BE2C (cell line): ENCODE data around the gene FFAR3.

Experiments
- DNase-seq: peaks from one replicate; pipeline ENCODE4 v3.0.0-alpha.2; 2020
- H3K27me3 ChIP-seq: fragments of 250-450 bp; sonication (Bioruptor Pico); 2 replicates; pipeline ENCODE4 v1.5.1; 2020; ENCODE audit warnings: mild to moderate bottlenecking
- H3K36me3 ChIP-seq: fragments of 250-450 bp; sonication (Bioruptor Pico); 2 replicates; pipeline ENCODE4 v1.5.1; 2020; ENCODE audit warnings: mild to moderate bottlenecking
- H3K4me1 ChIP-seq: fragments of 250-450 bp; sonication (Bioruptor Pico); 2 replicates; pipeline ENCODE4 v1.5.1; 2020
- H3K4me3 ChIP-seq: 2 replicates; pipeline ENCODE4 v1.5.1; 2011; ENCODE audit warnings: low read depth, low read length
- H3K9me3 ChIP-seq: fragments of 250-450 bp; sonication (Bioruptor Pico); 2 replicates; pipeline ENCODE4 v1.5.1; 2020
- TF ChIP-seq, protein P1 (sequence below): IDR thresholded peaks from 2 replicates; pipeline ENCODE4 v1.5.1; 2012; ENCODE audit warnings: mild to moderate bottlenecking, low read depth, low read length

The FFAR3 gene

DNA sequence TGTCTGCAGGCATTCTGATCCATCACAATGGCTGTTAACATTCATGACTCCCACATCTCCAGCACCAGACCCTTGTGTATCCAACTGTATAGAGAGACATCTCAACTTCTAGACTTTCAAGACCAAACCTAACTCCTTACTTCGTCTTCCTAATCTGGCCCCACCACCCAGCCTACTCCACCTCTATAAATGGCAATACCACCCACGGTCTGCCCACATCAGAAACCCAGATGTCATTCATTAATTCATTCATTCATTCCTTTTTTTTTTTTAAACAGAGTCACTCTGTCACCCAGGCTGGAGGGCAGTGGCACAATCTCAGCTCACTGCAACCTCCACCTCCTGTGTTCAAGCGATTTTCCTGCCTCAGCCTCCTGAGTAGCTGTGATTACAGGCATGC is 23.1 kb downstream of the FFAR3 start:
- H3K4me3 ChIP-seq = no peak overlapping the region
- no peaks in the 10 kb centered on the region; the same call in 1 of the 2 replicates for H3K4me1 ChIP-seq
- no peaks in the 10 kb centered on the region for H3K36me3 ChIP-seq
- TF ChIP-seq, protein P1, sequence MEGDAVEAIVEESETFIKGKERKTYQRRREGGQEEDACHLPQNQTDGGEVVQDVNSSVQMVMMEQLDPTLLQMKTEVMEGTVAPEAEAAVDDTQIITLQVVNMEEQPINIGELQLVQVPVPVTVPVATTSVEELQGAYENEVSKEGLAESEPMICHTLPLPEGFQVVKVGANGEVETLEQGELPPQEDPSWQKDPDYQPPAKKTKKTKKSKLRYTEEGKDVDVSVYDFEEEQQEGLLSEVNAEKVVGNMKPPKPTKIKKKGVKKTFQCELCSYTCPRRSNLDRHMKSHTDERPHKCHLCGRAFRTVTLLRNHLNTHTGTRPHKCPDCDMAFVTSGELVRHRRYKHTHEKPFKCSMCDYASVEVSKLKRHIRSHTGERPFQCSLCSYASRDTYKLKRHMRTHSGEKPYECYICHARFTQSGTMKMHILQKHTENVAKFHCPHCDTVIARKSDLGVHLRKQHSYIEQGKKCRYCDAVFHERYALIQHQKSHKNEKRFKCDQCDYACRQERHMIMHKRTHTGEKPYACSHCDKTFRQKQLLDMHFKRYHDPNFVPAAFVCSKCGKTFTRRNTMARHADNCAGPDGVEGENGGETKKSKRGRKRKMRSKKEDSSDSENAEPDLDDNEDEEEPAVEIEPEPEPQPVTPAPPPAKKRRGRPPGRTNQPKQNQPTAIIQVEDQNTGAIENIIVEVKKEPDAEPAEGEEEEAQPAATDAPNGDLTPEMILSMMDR = no peak
- peaks cover 3% of the 10 kb centered on the region; the same call in 1 of the 2 replicates for H3K9me3 ChIP-seq
- H3K27me3 ChIP-seq = no peaks in the 10 kb centered on the region
- DNase-seq = no peak

DNA sequence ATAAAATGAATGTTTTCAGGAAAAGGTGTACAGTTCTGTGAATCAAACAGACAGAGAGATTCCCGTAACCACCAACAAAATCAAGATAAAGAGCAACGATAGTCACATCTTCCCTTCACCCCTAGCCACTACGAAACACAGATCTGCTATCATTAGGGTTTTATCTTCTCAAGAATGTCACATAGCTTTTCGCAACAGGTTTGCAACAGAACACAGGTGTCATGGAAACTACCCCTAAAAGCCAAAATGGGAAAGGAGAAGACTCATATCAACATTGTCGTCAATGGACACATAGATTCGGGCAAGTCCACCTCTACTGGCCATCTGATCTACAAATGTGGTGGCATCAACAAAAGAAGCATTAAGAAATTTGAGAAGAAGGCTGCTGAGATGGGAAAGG is 23.7 kb downstream of the FFAR3 start:
- DNase-seq = no peak
- Histone ChIP-seq H3K9me3 (peaks cover 3% of the 10 kb centered on the region; the same call in 1 of the 2 replicates), H3K36me3 (no peaks in the 10 kb centered on the region), H3K4me1 (no peaks in the 10 kb centered on the region; the same call in 1 of the 2 replicates), H3K27me3 (no peaks in the 10 kb centered on the region), H3K4me3 (no peak overlapping the region)
- TF ChIP-seq, protein P1 = no peak

DNA sequence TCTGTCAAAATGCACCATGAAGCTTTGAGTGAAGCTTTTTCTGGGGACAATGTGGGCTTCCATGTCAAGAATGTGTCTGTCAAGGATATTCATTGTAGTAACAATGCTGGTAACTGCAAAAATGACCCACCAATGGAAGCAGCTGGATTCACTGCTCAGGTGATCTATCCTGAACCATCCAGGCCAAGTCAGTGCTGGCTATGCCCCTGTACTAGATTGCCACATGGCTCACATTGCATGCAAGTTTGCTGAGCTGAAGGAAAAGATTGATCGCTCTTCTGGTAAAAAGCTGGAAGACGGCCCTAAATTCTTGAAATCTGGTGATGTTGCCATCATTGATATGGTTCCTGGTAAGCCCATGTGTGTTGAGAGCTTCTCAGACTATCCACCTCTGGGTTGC is 25.3 kb downstream of the FFAR3 start:
- H3K4me3 ChIP-seq = no peak overlapping the region
- H3K36me3 ChIP-seq = no peaks in the 10 kb centered on the region
- TF ChIP-seq, protein P1 = no peak
- no peaks in the 10 kb centered on the region; the same call in 1 of the 2 replicates for H3K4me1 ChIP-seq
- H3K27me3 ChIP-seq = no peaks in the 10 kb centered on the region
- peaks cover 3% of the 10 kb centered on the region; the same call in 1 of the 2 replicates for H3K9me3 ChIP-seq
- no peak for DNase-seq

DNA sequence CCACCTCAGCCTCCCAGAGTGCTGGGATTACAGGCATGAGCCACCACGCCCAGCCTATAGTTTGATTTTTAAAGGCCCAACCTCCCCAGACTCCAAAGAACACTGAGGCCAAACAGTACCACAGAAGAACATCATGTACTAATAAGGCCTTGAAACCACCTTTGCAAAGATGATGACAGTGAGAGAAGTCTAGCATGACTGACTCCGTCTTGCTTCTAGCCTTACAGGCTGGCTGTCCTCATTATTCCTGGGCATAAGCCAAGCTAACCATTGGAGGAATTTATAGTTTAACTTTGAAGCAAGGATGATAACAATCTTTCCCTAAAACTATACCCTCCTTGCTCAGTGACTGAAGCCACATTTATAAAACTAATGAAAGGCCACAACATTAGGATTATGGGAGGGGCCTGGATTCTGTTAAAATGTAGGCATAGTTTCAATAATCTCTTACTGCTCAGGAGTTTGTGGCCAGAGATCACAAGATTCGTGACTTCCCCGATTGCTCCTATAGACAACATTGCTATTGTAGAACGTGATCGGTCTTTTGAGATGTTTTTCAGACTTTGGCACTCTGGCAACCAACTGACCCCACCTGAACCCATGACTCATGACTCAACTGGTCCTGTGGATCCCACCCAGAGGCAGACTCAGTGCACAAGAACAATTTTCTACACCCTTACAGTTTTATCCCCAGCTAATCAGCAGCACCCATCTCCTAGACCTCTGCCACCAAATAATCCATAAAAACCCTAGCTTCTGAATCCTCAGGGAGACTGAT is 30.2 kb downstream of the FFAR3 start:
- no peak for DNase-seq
- Histone ChIP-seq H3K36me3 (no peaks in the 10 kb centered on the region), H3K4me1 (peaks cover 3% of the 10 kb centered on the region; the same call in 1 of the 2 replicates), H3K27me3 (no peaks in the 10 kb centered on the region), H3K9me3 (peaks cover 3% of the 10 kb centered on the region; the same call in 1 of the 2 replicates), H3K4me3 (no peak overlapping the region)
- TF ChIP-seq, protein P1 = no peak

DNA sequence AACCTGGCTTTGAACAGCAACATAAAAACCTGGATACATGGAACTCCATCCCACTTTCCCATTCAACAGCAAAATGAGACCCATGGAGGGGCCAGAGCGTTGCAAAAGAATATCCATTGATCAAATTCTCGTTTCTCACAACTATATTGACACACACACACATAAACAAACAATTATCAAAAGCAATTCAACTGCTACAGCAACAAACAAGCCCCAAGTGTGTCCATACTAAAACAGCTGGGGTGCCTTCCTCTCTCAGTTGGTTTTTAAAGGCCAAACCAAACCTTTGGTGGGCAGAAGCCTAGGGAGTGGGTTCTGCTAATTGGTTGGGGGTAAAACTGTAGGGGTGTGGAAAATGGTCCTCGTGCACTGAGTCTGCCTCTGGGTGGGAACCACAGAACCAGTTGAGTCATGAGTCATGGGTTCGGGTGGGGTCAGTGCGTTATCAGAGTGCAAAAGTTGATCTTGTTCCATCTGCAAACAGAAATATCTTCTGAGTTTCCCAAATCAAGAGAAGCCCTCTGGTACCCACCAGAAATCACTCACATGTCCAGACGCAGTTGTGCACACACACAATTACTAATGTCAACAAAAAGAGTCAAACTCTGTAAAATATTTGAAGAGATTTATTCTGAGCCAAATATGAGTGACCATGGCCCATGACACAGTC is 31.1 kb downstream of the FFAR3 start:
- no peak for DNase-seq
- peaks cover 3% of the 10 kb centered on the region; the same call in 1 of the 2 replicates for H3K4me1 ChIP-seq
- TF ChIP-seq, protein P1 = no peak
- H3K27me3 ChIP-seq = no peaks in the 10 kb centered on the region
- no peak overlapping the region for H3K4me3 ChIP-seq
- no peaks in the 10 kb centered on the region for H3K36me3 ChIP-seq
- H3K9me3 ChIP-seq = peaks cover 3% of the 10 kb centered on the region; the same call in 1 of the 2 replicates
